H54 (cell line): Measurements from ENCODE around the gene MAP4.
"Not testable (repeated sequence)": the region's sequence is repeated elsewhere in the genome, so short reads cannot be mapped to it uniquely, and the experiment has no call there.

Experiments
- DNase-seq: peaks from one replicate; pipeline ENCODE4 v3.0.0; 2011; ENCODE audit warnings: low spot score, mixed read lengths; ENCODE audit not compliant: insufficient read length
- FAIRE-seq: peaks from 3 replicates; lab custom pipeline; 2011; peaks lifted over from hg19 to GRCh38; lab: Jason Lieb, UNC
- POLR2A ChIP-seq: IDR thresholded peaks from 2 replicates; pipeline ENCODE4 v1.6.1; 2011; ENCODE audit warnings: low read depth, mild to moderate bottlenecking, low read length

The MAP4 gene

GRCh38 chr3:48026951-48027908, 11.0 kb upstream of the MAP4 start:
- DNase-seq: no peak
- no peak for FAIRE-seq
- TF ChIP-seq POLR2A: no peak

GRCh38 chr3:48026098-48026497, 9.9 kb upstream of the MAP4 start:
- TF ChIP-seq POLR2A: no peak
- no peak for FAIRE-seq
- DNase-seq: no peak

GRCh38 chr3:48024401-48024800, 8.2 kb upstream of the MAP4 start:
- FAIRE-seq (no peak), DNase-seq (no peak)
- no peak for TF ChIP-seq POLR2A

- no peak for FAIRE-seq
Observed at GRCh38 chr3:48023377-48023776, 7.2 kb upstream of the MAP4 start.

GRCh38 chr3:48022178-48022577, 6.0 kb upstream of the MAP4 start:
- TF ChIP-seq POLR2A: no peak
- no peak for FAIRE-seq
- DNase-seq: no peak

More at GRCh38 chr3:48023377-48023776, 7.2 kb upstream of the MAP4 start:
- TF ChIP-seq POLR2A: no peak
- DNase-seq: no peak

- no peak for TF ChIP-seq POLR2A
- no peak for DNase-seq
- FAIRE-seq: peak; percentile 78
Observed at GRCh38 chr3:48018841-48019240, 2.6 kb upstream of the MAP4 start.

- no peak for FAIRE-seq
Observed at GRCh38 chr3:48015431-48016180, 610 bp downstream of the MAP4 start.

GRCh38 chr3:48014358-48014757, 1.9 kb downstream of the MAP4 start:
- DNase-seq (no peak), FAIRE-seq (no peak)
- no peak for TF ChIP-seq POLR2A

More at GRCh38 chr3:48015431-48016180, 610 bp downstream of the MAP4 start:
- TF ChIP-seq POLR2A: no peak
- DNase-seq: no peak

GRCh38 chr3:48013288-48013980, 2.8 kb downstream of the MAP4 start:
- peak; percentile 11 for DNase-seq
- TF ChIP-seq POLR2A: no peak
- FAIRE-seq: peak; percentile 43

- no peak for TF ChIP-seq POLR2A
- DNase-seq (no peak), FAIRE-seq (no peak)
Observed at GRCh38 chr3:48012659-48013058, 3.6 kb downstream of the MAP4 start.

GRCh38 chr3:48008066-48008465, 8.2 kb downstream of the MAP4 start:
- DNase-seq, FAIRE-seq: not testable (repeated sequence)

- not testable (repeated sequence) for DNase-seq, FAIRE-seq
Observed at GRCh38 chr3:48007361-48007760, 8.9 kb downstream of the MAP4 start.

GRCh38 chr3:48006794-48007193, 9.4 kb downstream of the MAP4 start:
- FAIRE-seq, DNase-seq: not testable (repeated sequence)

- DNase-seq (no peak), FAIRE-seq (no peak)
- TF ChIP-seq POLR2A: no peak
Observed at GRCh38 chr3:48004694-48005093, 11.5 kb downstream of the MAP4 start.

- TF ChIP-seq POLR2A: no peak
- FAIRE-seq (no peak), DNase-seq (no peak)
Observed at GRCh38 chr3:48002787-48003186, 13.4 kb downstream of the MAP4 start.
